Activated CD8-positive, alpha-beta memory T cell treated with anti-CD3 and anti-CD28 coated beads, Interleukin-2, amount 50 U/mL, for 4 hours (primary cell): ENCODE data around the gene NGFR.

Source experiments
- DNase-seq: peaks from one replicate; pipeline ENCODE4 v3.0.0-alpha.2; 2020

Gene NGFR

DNA sequence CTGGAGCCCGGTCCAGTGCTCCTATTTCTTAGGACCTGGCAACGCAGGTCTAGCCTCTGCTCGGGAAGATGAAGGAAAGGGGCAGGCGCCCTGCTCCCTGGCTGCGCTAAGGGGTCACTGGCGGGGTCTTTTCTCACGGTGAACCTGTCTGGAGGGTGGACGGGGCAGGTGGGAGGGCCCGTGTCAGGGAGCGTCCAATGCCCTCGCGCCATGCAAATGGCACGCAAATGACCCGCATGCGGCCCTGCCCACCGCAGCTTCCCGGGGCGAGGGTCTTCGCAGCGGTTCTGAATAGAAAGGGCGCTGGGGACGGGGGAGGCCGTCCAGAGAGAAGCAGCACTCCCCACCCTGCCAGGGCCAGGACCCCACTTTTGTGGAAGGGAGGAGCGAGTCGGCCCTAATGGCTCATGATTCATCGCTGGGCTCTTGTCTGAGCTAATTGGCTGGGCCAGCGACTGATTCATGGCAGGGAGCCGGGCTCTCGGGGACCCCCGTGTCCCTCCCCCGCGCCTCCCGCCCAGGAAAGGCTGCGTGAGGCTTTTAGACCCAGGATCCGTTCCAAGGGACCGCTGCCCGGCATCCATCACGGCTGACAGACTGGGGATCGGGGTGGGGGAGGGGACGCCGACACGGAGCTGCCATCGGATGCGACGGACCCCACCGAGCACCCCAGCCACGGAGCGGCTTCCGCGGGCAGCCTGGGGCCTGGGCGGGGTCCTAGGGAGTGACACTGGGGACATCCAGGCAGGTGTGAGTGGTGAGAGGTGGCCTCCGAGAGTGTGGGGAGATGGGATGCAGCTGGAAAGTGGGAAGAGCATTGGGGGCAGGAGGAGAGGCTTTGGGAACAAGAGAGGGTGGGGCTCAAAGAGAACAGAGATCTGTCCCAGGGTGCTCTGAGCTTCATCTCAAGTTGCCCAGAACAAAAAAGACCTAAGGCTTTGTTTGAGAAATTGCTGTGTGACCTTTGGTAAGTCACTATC is 25.0 kb upstream of the NGFR start:
- DNase-seq, result no peak

DNA sequence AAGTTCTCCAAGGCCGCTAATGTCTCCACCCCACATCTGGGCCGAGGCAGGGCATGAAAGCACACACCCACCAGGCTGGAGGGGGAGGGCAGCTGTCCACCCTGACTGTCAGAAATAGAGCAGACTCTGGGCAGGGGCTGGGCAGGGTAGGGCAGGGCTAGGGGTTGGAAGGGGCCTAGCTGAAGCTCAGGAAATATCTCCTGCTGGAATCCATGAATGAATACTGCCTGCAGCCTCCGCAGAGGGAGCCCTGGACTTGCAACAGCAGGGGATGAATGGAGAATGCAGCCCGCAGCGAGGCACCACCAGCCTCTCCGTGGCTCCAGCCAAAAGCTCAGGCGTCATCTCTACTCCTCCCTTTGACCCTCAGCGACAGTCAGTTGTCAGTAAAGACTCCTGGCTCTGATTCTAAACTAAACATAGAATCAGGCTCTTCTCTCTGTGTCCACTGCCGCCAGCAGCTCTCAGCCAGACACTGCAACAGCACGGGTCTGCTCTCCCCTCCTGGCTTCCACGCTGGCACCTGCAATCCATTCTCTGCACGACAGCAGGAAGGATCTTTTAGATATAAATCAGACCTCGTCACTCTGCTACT is 23.9 kb upstream of the NGFR start:
- no peak for DNase-seq

DNA sequence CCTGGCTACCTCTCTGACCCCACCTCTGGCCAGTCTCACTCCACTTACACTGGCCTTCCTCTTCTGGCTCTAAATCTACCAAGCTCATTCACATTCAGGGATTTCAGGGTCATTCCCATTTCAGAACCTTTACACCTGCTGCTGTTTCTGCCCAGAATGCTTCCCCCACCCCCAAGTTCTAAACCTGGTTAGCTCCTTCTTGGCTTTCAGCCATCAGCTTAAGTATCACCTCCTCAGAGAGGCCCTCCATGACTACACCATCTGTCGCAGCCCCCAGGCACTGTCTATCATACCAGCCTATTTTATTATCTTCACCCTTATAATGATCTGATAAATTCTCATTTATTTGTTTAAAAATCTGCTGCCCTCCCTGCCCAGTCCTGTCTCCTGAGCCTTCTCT is 23.3 kb upstream of the NGFR start:
- DNase-seq, result no peak

DNA sequence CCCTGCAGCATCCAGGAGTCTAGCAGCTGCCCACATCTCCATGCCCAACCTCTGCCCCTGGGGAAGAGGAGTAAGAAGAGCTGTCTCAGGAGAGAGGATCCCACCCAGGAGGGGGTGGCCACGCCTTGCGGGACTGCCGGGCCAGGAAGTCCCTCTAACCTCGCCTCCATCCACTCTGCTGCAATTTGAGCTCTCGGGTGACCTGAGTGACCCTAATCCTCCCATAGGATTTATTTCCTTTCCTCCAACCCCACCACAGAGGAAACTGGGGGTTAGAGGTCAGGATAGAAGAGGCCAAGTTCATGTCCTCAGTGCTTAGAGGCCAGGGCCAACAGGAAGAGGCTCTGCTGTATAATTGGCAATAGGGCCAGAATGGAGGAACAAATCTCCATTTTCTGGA is 22.6 kb upstream of the NGFR start:
- no peak for DNase-seq

DNA sequence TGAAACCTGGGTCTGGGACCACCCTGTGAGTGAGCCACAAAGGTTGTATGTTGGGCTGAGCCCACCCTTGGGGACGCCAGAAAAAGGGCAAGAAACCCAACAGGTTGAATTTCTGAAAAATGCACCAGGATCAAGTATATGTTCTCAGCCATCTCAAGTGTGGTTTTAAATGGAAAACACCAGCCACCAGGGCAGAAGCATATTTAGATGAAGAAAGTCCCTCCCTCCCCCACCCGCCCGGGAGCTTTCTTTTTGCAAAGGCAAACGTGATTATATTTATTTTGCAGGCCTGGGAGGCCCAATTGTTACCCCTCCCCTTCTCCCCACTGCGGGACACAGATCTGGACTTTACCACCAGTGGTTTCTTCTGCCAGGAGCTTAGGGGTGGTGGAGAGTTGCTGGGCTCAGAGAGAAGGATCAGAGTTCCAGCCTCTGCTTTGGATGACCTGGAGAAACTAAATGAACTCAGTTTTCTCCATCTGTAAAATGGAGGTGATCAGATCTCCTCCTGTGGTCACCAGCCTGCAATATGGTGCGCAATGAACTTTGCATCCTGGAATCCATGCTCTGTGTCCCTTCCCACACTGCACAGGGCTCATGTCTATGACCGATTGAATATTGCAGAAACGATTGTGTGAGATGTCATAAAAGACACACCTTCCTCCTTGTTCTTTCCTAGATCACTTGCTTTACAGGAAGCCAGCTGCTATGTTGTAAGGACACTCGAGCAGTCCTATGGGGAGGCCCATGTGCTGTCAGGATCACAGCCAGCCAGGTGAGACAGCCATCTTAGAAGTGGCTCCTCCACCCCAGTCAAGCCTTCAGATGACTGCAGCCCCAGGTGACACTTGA is 21.0 kb upstream of the NGFR start:
- no peak for DNase-seq

DNA sequence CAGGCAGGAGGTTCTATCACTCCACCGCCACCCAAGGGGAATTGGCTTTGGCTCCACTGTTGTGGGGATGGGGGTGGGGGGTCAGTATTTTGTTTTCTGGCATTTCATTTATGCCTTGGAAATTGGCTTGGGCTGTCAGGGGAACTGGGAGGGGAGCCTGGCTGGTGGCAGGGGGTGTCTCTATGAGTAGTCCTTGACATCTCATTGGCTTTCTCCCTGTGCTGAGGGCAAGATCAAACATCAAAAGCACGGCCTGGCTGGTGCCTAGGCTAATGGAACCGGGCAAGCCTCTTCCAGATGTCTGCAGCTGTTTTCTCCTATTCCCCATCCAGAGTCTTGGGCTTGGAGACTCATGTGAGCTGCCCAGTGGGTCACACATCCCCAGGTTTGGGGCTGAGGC is 17.4 kb upstream of the NGFR start:
- no peak for DNase-seq

DNA sequence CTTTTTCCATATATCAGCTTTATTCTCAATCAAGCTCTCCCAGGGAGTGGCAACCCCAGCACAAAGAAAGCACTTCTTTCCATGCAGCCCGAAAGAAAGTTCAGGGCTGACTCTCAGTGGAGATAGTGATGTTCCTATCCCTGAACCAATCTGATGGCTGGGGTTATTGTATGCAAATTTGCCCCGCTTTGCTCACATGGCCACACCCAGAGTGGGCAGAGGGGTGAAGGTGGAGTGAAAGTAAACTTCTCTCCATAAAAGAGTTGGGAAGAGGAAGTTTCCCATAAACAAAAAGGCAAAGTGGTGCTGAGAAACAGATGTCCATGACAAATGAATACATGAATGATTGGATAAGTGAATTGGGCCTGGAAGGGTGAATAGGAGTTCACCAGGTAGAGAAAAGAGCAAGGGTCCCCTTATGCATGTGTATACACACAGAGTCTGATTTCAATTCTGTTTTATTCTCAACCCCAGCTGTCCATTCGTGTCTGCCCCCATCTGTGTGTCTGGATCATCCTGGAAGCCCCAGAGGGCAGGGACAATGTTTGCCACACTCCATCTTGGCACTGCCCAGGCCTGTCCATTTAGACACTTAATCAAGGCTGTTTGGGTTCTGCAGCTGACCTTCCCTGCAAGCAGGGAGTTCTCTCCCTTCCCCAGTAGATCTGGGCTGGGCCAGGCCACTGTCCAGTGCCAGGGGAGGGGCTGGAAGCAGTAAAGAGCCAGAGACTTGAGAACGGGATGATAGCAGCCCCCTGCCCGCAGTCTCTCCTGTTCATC is 14.1 kb upstream of the NGFR start:
- DNase-seq, result no peak

DNA sequence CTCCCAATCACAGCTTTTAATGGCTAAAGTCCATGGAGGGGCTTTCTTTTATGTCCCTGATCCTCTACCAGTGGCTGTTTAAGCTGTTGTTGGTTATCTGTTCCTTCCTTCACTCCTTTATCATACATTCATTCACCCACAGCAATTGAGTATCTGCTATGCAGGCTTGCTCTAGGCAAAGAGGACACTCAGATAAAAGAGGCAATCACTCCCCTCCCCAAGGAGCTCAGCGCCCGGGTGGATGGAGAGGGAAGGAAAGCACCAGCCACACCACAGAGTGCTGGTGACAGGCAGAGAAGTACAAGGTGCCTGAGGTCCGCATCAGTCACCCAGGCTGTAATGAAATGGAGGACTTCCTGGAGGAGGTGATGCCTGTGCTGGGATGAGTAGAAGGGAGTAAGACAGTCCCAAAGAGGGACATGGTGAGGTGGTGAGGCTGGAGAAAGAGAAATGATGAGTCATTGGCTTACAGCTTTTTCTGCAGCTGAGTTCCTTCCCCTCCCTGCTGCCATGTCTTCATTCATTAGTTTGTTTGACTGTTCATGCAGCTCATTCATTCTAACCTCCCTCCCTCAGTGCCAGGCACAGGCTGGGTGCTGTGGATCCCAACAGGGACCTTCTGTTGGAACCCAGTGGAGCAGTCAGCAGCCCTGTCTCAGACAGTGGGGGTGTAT is 12.8 kb upstream of the NGFR start:
- no peak for DNase-seq

DNA sequence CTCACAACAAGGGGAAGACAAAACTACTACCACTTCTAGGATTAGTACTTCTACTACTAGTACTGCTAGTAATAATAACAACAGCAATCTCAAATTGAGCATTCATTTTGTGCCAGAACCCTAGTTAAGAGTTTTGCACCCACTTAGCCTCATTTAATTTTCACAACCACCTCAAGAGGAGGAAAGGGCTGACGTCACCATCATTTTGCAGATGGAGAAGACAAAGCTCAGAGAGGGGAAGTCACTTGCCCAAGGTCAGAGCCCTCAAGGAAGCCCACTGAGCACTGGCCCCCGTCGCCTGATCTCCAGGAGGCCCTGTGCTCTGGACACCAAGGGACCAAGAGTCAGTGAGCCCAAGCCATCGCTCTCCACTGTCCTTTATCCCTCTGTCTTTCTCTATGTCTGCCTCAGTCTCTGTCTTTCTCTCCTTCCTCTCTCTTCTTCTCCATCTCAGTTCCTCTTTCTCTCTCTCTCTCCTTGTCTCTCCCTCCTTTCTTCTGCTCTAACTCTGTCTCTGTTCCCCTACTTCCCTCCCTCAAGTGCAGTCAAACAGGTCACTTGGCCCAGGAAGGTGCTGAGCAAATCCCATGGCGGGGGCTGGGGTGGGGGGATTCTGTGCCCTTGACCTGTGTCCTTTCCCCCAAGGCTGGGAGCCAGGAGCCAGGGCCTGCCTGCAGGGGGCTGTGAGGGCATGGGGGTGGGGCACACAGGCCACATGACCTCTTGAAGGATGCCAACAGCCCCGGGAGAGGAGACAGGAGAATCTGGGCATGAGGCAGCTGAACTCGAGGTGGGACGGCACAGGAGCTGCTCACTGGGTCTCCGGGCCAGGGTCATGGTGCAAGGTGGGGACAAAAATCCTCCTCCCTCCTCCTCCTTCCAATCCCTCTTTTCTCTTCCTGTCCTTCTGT is 11.2 kb upstream of the NGFR start:
- DNase-seq, result no peak

DNA sequence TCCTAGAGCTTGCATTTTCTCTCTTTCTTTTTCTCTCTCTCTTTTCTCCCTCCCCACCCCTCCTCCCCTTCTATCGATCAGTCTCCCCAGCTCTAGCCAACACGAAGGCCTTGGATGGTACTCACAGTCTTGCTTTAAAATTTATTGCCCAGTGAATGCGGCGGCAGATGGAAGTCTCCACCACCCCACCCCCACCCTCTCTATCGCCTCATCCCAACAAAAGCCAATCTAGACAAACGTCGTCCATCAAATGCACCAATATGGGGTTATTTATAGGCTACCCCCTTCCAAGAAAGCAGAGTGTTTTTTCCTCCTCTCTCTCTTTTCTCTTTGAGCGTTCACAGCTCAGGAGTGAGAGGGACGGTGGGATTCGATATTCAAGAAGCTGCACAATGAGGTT is 10.5 kb upstream of the NGFR start:
- no peak for DNase-seq

DNA sequence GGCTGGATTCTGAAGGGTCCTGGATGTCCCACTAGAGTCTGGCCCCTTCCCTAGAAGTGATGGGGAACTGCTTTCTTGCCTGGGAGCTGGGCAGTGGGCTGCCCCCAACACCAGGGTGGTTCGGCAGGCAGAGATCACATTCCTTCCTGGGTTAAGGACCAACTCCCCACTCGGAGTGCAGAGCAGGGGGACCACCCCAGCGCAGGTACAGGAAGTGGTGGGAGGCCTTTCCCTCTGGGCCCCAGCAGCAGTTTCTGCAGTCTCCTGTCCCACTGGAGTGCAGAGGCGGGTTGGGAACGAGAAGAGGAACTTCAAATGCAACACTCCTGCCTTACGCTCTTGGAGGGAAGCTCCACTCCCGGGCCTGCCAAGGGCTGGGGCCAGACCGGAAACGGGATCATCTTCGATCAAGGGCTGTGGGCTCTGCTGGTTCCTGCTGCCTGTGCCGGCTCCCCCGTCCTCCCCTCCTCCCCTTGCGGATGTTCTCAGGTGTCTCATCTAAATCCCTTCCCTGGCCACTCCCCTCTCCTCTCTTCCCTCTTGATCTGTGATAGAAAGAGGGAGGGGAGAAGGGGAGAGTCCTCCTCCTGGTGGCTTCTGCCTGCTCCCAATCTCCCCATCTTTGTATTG is 9.0 kb upstream of the NGFR start:
- DNase-seq, result no peak

DNA sequence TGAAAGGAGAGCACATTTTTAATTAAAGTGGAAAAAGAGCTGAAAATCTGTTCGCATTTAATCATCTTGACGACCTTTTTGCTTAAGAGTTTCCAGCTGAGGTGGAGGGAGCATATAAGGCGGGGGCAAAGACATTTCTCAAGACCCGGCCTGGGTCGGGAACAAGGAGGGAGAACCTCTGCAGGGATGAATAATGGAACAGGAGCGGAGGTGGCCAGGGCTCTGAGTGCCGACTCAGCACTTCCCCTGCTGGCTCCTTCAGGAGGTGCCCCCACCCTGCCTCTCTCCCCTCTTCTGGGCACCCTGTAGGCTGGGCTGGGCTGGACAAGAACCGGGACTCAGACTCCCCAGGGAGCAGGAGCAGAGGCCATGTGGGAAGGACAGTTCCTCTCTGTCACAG is 7.9 kb upstream of the NGFR start:
- DNase-seq, result no peak

DNA sequence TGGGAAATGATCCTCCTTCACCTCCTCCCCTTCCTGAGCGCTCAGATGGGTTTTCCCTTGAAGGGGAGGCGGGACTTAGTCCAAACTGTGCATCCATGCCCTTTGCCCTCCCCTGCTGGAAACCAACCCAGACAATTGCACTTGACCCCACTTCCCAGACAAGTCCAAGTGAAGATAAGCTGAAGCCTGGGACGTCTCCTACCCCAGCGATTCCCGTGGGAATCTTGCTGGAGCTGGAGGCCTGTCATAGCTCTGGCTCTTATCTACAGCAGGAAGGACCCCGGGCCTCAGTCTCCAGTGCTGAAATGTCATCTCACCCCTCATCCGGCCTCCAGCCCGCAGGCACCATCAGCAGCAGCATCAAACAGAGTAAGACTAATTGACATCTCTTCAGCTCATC is 6.5 kb upstream of the NGFR start:
- no peak for DNase-seq

DNA sequence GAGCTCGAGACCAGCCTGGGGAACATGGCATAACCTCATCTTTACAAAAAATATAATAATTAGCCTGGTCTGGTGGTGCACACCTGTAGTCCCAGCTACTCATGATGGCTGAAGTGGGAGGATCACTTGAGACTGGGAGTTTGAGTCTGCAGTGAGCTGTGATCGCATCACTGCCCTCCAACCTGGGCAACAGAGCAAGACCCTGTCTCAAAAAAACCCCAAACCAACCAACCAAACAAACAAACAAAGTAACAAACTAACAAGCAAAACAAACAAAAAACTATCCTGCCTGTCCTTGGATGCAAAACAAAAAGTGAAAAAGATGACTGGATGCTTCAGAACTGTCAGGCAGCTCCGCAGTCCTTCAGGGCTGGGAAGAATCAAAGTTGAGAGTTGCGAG is 5.7 kb upstream of the NGFR start:
- DNase-seq, result no peak

DNA sequence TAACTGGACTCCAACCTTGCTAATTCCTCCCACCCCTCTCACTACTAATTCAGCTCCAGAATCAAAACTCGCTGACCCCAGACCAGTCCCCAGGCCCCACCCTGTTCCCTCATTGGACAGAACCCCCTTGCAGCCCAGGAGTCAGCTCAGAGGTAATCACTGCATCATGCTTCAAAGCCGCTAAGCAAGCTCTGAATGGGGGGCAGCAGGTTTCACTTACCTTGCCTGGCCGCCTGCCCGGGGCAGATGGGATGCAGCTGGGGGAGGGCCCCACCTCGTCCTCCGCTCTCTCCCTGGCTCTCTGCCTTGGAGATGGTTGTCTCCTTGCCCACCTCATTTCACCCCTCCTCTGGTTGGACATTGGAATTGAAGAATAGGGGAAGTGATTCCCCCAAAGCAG is 4.8 kb upstream of the NGFR start:
- no peak for DNase-seq

DNA sequence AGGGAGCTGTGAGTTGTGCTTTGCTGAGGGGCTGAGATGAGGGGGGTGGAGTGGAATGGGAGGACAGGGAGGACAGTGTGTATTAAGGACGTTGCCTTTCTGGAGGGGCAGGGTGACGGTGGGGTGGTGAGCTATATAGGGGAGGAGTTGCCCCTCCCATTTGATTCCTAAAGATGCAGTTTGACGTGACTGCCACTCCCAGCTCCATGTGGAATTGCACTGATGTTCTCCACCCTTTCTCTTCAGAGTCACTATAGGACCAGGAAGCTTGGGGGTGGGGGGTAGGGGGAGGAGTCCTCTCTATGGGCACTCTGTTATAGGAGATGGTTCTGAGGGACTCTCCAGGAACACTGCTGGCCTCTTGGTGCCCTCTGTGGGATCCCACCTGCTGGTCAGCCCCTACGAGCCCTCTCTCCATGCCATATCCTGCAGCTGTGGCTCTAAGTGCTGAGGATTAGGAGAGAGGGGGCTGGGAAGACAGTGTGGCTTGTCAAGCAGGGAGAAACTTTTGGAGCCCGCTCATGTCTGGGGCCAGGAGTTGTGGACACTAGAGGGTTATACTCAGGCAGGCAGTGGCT is 3.8 kb upstream of the NGFR start:
- no peak for DNase-seq

DNA sequence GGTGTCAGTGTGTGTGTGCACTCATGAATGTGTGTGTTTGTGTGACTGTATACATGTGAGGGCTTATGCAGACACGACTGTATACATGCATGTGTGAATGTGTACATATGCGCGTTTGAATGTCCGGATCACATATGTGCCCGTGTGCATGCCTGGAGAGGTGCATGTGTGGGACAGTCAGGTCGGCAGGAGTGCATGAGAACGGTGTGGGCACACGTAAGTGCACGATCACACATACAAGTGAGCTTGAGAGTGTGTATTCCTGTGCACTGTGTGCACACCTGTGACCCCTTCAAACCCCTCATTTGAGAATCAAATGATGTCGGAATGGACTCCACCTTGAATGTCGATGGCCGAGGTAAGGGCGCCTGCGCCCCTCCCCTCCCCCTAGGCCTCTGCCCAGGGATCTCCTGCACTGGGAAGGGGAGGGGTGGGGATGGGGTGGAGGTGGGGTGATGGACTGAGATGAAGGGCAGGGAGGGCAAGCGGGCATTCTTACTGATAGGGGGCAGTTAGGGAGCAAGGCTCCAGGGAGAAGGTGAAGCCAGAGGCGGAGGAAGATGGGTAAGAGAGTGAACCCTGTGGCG is 601 bp upstream of the NGFR start:
- no peak for DNase-seq

DNA sequence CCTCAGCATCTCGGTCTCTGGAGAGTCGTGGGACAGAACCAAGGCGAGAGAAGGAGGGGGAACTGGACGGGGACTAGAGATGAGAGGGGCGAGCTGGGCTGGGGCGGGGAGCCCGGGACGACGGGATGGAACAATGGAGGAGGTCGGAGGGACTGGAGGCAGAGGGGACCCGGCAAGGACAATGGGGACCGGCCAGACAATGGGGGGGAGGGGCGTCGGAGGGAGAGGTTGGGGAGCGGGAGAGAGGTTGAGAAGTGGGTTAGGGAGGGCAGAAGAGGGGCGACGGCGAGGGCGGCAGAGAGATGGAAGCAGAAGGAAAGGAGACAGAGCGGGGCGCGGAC is 719 bp downstream of the NGFR start:
- no peak for DNase-seq

DNA sequence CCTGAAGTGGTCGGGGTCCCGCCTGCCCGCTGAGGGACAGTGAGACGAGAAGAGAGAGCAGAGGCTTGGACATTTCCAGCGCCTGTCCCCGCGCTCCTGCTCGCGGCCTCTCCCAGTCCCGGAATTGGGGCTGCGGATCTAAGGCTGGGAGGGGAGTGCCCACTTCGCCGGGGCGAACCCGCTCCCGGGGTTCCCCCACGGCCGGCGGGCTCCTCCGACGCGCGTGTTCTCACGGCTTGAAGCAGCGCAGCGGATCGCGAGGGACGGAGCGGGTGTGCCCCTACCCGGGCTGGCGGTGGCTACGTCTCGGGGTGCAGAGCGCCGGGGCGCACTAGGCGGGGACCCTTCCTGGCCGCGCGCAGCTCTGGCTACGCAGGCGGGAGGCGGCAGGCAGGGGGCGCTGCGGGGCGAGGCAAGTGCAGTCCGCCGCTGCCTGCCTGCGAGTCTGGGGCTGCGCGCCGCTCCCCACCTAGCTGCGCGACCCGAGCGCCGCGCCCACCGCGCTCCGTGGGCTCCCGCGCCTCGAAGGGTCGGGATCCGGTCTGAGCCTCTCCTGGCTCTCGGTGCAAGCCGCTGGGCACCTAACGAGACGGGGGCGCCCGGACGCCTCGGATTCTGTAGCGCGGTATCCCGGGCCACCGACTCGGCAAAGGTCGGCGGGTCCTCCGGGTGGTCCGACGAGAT is 1.2 kb downstream of the NGFR start:
- DNase-seq, result peak; percentile 89

DNA sequence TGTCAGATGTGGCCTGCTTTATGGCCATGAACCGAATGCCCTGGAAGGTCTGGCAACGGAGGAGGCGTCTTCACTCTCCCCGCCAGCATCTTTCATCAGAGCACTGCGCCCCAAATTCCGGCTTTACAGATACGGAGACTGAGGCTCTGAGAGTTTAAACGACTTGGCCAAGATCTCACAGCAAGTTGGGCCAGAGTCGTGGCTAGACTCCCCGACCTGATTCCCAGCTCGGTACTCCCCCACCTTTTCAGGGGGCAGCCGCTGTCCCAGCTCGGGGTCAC is 1.7 kb downstream of the NGFR start:
- no peak for DNase-seq
